Transverse colon (tissue), 4 donors: ENCODE measurements around the gene PEX10.

Experiments
- CTCF ChIP-seq, 5 experiments: fragments of 200-600 bp in 3 of 5; fragments of 450-650 bp in 2 of 5; sonication (generic) in 3 of 5; IDR thresholded peaks; 1 replicate in 2 of 5; 2 replicates in 3 of 5; pipeline ENCODE4 v1.5.1; 2016 to 2017; ENCODE audit warnings: antibody characterized with exemption in 5 of 5, inconsistent platforms in 3 of 5, mild to moderate bottlenecking in 2 of 5, moderate library complexity in 1 of 5
- EP300 ChIP-seq: sonication (generic); formaldehyde crosslinking; IDR thresholded peaks from one replicate; pipeline ENCODE4 v1.6.1; 2017; ENCODE audit warnings: antibody characterized with exemption, low read depth
- POLR2A ChIP-seq: fragments of 450-650 bp; IDR thresholded peaks from one replicate; pipeline ENCODE4 v1.6.1; 2016; ENCODE audit warnings: antibody characterized with exemption, mild to moderate bottlenecking, moderate library complexity
- POLR2AphosphoS5 ChIP-seq, 3 donors: sonication (generic); formaldehyde crosslinking; IDR thresholded peaks; one replicate each; pipeline ENCODE4 v1.6.1; 2016; ENCODE audit warnings: antibody characterized with exemption in 3 of 3

- TF ChIP-seq CTCF (IDR thresholded peaks at IDR 0.05) (no peak), POLR2A (no peak), EP300 (no peak), POLR2AphosphoS5 (IDR thresholded peaks at IDR 0.05) (no peak)
These were observed 26.6 kb downstream of the PEX10 start for GRCh38 chr1:2385606-2386280.
